ENCODE data around the gene MOGAT1. TPM values are rescaled to one million over a fixed set of nuclear protein-coding genes. Genes with fewer than 3 reads are reported as not detected.
A peak's percentile ranks its signal among the peaks of the same experiment; 100 is the strongest.

The MOGAT1 gene
- total and polyA plus RNA-seq, 8 donors: 0.17 to 0.38 (median 0.29) TPM; not detected in 4

GRCh38 chr2:222730366-222730999 is 59.0 kb downstream of the MOGAT1 start:
- H3K36me3 ChIP-seq: no peaks in the 10 kb centered on the region
- peak in 2 of 4 donors; percentile 57 to 76 for ATAC-seq
- WGBS, 2 donors: 63 to 78% methylated on average over 5 of the region's 5 CpGs

GRCh38 chr2:222731201-222731621 is 59.8 kb downstream of the MOGAT1 start:
- Histone ChIP-seq H3K9me3 (no peaks in the 10 kb centered on the region), H3K27ac (no peak overlapping the region), H3K4me3 (no peak overlapping the region), H3K36me3 (no peaks in the 10 kb centered on the region), H3K4me1 (peaks cover 0 to 7% (median 4%) of the 10 kb centered on the region in 3 donors), H3K27me3 (no peaks in the 10 kb centered on the region)
- no peak for TF ChIP-seq CTCF (IDR thresholded peaks at IDR 0.05)
- ATAC-seq (peak in 2 of 4 donors; percentile 52 to 76), FAIRE-seq (no peak), DNase-seq (no peak)
- 74 to 85% methylated on average over 2 of the region's 2 CpGs for WGBS, 2 donors
- intact Hi-C loops (cut with DNase I): no loop called here

More at GRCh38 chr2:222730366-222730999, 59.0 kb downstream of the MOGAT1 start:
- H3K27ac ChIP-seq: no peak overlapping the region
- no peak overlapping the region for H3K4me3 ChIP-seq
- DNase-seq: no peak
- peaks cover 0 to 7% (median 4%) of the 10 kb centered on the region in 3 donors for H3K4me1 ChIP-seq
- H3K27me3 ChIP-seq: no peaks in the 10 kb centered on the region
- no peaks in the 10 kb centered on the region for H3K9me3 ChIP-seq
- TF ChIP-seq CTCF (IDR thresholded peaks at IDR 0.05): no peak
- intact Hi-C loops (cut with DNase I): no loop called here
- FAIRE-seq: no peak

- Histone ChIP-seq H3K9me3 (no peaks in the 10 kb centered on the region), H3K27me3 (no peaks in the 10 kb centered on the region), H3K4me3 (no peak overlapping the region), H3K4me1 (peaks cover 0 to 7% (median 4%) of the 10 kb centered on the region in 3 donors), H3K36me3 (no peaks in the 10 kb centered on the region), H3K27ac (no peak overlapping the region)
- ATAC-seq (no peak), FAIRE-seq (no peak), DNase-seq (no peak)
- TF ChIP-seq CTCF (IDR thresholded peaks at IDR 0.05): no peak
- intact Hi-C loops (cut with DNase I): no loop called here
- 62 to 75% methylated on average over 4 of the region's 4 CpGs for WGBS, 2 donors
These were observed 61.2 kb downstream of the MOGAT1 start for GRCh38 chr2:222732489-222733178.

- intact Hi-C loops (cut with DNase I): no loop called here
- Histone ChIP-seq H3K9me3 (no peaks in the 10 kb centered on the region), H3K27ac (no peak overlapping the region), H3K36me3 (no peaks in the 10 kb centered on the region), H3K4me1 (peaks cover 0 to 7% (median 4%) of the 10 kb centered on the region in 3 donors), H3K27me3 (no peaks in the 10 kb centered on the region), H3K4me3 (no peak overlapping the region)
- no peak for TF ChIP-seq CTCF (IDR thresholded peaks at IDR 0.05)
- DNase-seq (no peak), ATAC-seq (no peak), FAIRE-seq (no peak)
- 95 to 96% methylated on average over 3 of the region's 3 CpGs for WGBS, 2 donors
These were observed 62.0 kb downstream of the MOGAT1 start for GRCh38 chr2:222733470-222733845.

Data from pancreas (tissue), 10 donors.